Right kidney (tissue), 9 donors: ENCODE results near the gene LRGUK.
A peak's percentile ranks its signal among the peaks of the same experiment; 100 is the strongest.
"Not testable (repeated sequence)": the region's sequence is repeated elsewhere in the genome, so short reads cannot be mapped to it uniquely, and the experiment has no call there.

Experiments
- DNase-seq: peaks from one replicate; pipeline ENCODE4 v3.0.0-alpha.2; 2016
- long read RNA-seq, 8 donors: transcript quantifications; one replicate each; lab custom pipeline, GENCODE V29; 2026

The LRGUK gene
- long read RNA-seq, donor 1: 0 reads
- long read RNA-seq, donor 2: 0 reads
- long read RNA-seq, donor 3: 0 reads
- long read RNA-seq, donor 4: 0 reads
- long read RNA-seq, donor 5: 0 reads
- long read RNA-seq, donor 6: 0 reads
- long read RNA-seq, donor 7: 0 reads
- long read RNA-seq, donor 8: 0 reads

GRCh38 chr7:134126966-134127848 lies at the start of gene LRGUK:
TSS of gene LRGUK (plus strand) at chr7:134127340. CDS start at chr7:134127368, 28 bp downstream.
- peak; percentile 76 for DNase-seq

- DNase-seq: not testable (repeated sequence)
Measured at GRCh38 chr7:134077560-134077959, 49.6 kb upstream of the LRGUK start.

- no peak for DNase-seq
Measured at GRCh38 chr7:134078991-134079390, 48.1 kb upstream of the LRGUK start.

- DNase-seq: no peak
Measured at GRCh38 chr7:134081695-134082094, 45.4 kb upstream of the LRGUK start.

- no peak for DNase-seq
Measured at GRCh38 chr7:134083766-134084487, 43.2 kb upstream of the LRGUK start.

- DNase-seq: no peak
Measured at GRCh38 chr7:134084488-134085144, 42.5 kb upstream of the LRGUK start.

GRCh38 chr7:134085311-134085710 lies 41.8 kb upstream of the LRGUK start:
- DNase-seq: no peak

GRCh38 chr7:134086998-134087735 lies 40.0 kb upstream of the LRGUK start:
- DNase-seq: no peak

- no peak for DNase-seq
Measured at GRCh38 chr7:134088199-134088598, 38.9 kb upstream of the LRGUK start.

GRCh38 chr7:134089446-134089845 lies 37.7 kb upstream of the LRGUK start:
- no peak for DNase-seq

GRCh38 chr7:134098072-134098471 lies 29.1 kb upstream of the LRGUK start:
- no peak for DNase-seq

GRCh38 chr7:134101716-134102115 lies 25.4 kb upstream of the LRGUK start:
- DNase-seq: no peak

GRCh38 chr7:134104166-134104565 lies 23.0 kb upstream of the LRGUK start:
- DNase-seq: no peak

- no peak for DNase-seq
Measured at GRCh38 chr7:134105841-134106240, 21.3 kb upstream of the LRGUK start.

- DNase-seq: no peak
Measured at GRCh38 chr7:134108802-134109201, 18.3 kb upstream of the LRGUK start.

GRCh38 chr7:134113655-134114054 lies 13.5 kb upstream of the LRGUK start:
- no peak for DNase-seq

GRCh38 chr7:134114992-134115391 lies 12.1 kb upstream of the LRGUK start:
- DNase-seq: no peak

- no peak for DNase-seq
Measured at GRCh38 chr7:134120405-134120804, 6.7 kb upstream of the LRGUK start.

GRCh38 chr7:134121632-134122139 lies 5.5 kb upstream of the LRGUK start:
- no peak for DNase-seq

- DNase-seq: no peak
Measured at GRCh38 chr7:134122980-134123379, 4.2 kb upstream of the LRGUK start.

- DNase-seq: no peak
Measured at GRCh38 chr7:134126146-134126545, 994 bp upstream of the LRGUK start.

GRCh38 chr7:134126596-134126965 lies 559 bp upstream of the LRGUK start:
- DNase-seq: no peak
